ENCODE results near the gene NAA10.
A peak's percentile ranks its signal among the peaks of the same experiment; 100 is the strongest.

Gene NAA10

DNA sequence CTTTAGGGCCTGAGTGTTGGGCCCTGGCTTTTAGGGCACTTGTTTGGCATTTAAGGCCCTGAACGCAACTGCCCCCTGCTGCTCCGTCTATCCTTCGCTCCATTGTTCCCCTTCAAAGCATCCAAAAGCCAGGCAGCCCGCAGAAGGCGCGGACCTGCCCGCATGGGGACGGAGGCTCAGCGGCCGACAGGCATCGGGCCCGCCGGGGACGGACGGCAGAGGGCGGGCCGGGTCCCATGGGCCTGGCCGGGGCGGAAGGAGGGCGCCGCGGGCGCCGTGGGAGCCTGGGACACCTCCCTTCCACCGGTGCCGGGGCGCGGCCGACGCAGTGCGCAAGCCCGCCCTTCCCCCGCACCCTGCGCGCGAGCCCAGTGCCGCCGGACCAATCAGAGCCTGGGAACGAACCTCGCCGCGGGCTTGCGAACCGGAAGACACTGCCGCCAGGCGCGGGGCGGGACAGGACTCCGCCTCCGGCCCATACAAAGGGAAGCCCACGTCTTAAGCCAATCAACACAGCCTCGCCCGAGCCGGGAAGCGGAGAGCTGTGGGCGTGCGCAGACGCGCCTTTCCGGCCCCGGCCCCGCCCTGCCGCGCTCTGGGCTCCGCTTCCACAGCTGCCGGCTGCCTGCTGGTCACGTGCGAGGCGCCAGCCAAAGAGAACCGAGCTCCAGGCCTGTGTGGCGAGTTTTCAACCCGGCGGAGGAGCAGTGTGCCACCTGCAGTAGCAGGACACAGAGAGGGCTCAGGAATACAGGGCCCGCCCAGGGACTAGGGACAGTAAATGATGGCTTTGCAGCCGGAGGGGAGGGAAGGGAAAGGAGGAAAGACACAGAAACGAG is 6.7 kb downstream of the NAA10 start:
- peak; percentile 94 for DNase-seq (ENCODE audit: low read depth)

DNA sequence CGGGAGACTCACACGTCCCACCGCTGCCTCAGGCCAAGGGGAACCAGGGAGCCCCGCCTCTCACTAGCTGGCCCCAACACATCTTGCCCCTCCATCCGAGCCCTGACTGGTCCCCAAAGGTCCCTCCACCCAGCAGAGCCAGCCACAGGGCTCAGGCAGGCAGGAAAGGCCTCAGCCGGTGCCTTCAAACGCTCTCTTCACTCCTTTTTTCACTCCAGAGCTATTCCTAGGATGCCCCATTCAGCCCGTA is 7.2 kb downstream of the NAA10 start:
- no peak for DNase-seq (ENCODE audit: low read depth)

DNA sequence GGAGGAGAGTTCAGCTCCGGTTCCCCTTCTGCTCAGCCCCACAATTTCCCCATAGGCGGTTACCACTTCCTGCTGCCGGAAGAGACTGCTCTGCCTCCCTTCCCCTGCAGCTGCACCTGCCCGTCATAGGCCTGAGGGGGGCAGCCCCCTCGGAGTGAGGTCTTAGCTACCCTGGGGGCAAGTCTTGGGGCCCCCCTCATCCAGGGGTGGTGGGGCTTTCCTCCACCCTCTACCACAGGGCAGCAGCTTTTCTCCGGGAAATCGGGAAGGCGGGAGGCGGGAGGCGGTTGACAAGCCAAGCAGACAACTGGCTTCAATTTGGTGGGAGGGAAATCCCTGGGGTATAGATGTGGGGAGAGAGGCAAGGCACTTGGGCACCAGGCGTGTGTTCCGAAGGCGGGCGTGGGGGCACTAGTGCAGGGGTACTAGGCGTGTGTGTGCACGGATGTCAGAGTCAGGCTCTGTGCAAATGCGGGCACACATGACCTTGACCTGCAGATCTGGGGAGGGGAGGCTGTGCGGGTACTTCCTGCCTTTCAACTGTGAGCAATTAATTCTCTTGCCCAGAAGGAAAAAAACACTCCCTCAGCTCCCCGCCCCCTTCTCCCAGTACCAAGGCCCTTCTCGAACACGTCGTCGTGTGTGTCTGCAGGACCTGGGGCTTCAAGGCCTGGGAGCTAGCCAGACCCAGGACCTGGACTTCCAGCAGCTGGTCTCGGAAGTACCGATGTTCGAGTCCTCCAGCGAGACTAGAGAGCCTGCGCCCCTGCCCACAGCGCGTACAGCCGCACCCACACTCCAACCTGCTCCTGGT is 7.8 kb downstream of the NAA10 start:
- peak; percentile 86 for DNase-seq (ENCODE audit: low read depth)

DNA sequence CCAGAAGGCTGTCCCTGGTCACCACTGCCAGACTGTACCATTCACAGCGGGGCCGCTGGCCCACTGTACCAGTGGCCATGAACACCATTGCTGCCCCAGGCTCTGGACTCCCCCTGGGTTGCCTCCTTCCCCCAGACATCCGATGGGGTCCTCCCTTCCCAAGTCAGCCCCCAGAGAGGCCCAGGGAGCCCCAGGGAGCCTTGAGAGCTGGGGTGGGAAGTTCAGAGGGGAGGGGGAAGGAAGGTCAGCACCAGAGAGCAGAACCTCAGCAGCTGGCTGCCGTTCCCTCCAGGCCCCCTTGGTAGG is 8.3 kb downstream of the NAA10 start:
- DNase-seq (ENCODE audit: low read depth): no peak

DNA sequence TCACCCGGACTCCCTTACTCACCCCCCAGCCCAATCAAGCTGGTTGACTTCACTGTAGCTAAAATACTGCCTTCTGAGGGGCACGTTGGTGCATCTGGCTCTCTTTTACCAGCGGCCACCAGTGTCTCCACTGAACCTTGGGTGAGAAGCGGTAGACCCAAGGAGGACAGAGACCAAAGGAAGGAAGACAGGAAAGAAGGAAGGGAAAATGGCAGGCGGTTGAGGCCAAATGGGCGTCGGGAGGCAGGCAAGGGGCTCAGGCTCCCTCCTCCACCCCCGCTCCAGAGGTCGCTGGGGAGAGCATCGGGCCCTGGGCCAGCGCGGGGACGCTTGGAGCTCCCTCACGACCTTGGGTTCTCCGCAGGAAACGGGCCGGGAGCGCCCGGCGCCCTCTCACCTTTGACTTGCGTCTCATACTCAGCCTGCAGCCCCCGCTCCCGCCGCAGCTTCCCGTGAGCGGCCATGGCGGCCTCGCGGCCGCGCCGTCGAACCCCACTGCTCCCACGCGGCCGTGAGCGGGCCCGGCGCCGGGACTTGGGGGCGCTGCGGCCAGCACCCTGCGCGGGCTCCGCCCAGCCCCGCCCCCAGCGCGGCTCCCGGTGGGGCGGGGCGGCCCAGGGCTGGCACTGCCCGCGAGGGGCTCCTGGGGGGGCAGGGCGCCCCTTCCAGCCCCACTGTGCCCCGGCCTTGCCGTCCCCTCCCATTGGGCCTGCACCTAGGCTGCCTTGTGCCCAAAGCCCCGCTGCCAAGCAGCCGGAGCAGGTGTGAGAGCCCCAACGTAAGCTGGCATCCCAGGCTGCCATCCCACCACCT is 8.9 kb downstream of the NAA10 start, which contains the start of gene ARHGAP4:
Gene ARHGAP4 (minus strand): TSS at position 526 of the 813 bp plus-strand sequence. CDS start 62 bp downstream, at position 464.
- DNase-seq (ENCODE audit: low read depth): peak; percentile 40

DNA sequence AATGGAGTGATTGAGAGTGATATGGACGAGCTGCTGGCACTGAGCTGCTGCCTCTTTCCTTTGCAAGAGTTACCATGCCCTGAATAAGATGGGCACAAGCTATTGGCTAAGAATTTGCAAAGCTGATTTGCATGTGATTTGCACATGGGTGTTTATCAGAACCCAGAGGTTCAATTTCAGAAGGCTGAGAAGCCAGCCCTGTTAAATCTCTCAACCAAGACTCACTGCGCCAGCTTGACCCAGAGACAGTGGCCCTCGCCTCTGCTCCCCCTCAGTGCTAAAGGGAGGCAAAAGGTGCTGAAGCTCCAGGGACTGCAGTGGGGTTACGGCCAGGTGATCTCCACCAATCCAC is 9.5 kb downstream of the NAA10 start:
- no peak for DNase-seq (ENCODE audit: low read depth)

DNA sequence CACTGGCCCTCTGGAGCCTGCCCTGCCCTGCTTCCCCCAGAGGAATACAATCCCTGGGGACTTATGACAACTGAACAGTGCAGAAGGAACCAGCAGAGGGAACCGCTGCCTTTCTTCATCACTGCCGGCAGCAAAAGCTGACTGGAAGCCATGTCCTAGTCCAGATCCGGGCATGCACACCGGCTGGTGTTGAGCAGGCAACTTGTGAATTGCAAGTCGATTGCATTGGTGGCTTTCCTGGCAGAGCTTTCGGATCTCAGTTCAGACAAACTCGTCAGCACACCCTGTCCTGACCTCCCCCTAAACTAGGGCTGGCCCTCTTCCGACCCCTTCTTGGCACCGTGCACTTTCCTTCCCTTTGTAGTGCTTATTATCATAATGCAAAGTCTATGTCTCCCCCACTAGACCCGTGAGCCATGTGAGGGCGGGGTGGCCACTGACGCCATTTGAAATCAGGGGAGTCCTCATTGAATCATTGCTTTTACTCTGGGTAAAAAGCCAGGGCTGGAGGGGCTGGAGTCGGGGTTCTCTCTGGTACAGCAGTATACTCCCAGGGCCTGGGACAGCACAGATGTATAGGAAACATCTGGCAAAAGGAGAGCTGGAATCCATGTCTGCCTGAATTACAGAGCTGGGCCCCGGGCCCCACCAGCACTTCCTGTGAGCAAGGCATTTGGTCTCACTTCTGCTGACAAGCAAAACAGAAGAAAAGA is 10.5 kb downstream of the NAA10 start:
- DNase-seq (ENCODE audit: low read depth): peak; percentile 39

DNA sequence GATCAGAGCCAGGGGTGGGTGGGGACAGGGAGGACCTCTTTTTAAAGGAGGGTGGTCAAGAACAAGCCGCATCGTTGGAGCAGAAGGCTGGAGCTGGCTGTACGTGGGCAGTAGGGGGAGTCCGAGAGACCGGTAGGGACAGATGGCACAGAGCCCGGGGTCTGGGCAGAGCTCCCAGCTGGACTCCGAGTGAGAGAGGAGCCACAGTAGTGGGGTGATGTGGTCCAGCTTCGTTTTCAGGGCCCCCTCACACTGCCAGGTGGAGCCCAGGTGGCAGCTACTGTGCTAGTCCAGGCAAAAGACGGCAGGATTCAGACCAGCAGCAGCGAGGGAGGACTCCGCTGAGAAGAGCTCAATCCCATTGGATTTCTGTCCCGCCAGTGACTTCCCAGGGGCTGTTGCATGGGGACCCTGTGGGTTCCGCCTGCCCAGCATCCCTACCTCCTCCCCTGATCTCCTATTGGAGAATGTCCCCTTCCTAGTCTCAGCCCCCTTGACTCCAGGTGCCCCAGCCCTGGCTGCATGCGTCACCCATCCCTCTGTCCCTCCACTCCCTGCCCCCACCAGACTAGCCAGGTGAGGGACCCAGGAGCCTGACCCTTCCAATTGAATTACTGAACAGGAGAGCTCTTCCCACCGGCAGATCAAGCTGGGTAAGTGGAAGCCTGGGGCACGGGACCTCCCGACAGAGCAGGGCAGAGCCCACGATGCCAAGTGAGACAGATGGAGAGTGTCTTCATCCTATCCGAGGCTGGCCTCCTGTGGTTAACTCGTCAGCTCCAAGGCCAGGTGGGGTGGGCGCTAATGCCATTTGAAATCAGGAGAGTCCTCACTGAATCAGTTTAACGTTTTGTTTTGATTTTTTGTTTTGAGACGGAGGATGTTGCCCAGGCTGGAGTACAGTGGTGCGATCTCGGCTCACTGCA is 11.6 kb downstream of the NAA10 start:
- no peak for DNase-seq (ENCODE audit: low read depth)

DNA sequence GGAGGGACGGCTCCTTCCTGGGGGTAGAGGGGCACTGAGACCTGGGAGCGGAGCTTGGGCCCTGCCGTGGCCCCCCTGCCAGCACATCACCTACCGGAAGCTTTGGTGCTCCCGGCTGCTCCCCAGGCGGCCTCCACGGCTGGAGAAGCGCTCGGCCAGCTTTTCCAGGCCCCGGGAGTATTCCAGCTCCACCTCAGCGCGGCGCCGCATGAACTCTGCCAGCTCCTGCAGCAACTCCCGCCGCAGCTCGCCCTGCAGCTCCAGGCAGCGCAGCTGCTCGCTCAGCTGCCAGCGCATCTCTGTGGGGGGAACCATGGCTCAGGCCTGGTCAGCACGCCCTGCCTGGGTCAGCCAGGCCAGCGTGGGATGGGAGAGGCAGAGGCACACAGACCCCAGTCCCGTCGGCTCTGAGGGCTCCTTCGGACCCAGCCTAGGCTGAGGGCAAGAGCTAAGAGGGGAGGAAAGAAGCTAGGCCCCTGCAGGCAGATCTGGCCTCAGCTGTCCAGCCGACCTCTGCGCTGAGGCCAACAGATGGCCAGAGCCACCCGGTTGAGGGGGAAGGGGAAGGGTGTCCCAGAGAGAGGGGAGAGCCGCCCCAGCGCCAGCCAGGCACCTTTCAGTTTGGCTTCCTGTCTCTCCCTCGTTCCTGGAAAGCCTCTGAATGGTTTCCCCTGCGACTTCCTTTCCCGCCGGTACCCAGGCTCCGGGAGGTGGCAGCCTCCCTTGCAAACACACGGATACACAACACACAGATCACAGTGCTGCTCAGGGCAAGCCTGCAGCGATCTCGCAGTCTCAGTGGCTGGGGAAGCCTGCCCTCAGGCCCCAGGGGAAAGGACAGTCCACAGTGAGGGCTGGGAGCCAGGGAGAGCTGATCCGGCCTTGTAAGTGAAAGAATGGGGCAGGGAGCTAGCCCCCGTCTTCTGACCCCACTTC is 13.1 kb downstream of the NAA10 start:
- DNase-seq (ENCODE audit: low read depth): no peak

DNA sequence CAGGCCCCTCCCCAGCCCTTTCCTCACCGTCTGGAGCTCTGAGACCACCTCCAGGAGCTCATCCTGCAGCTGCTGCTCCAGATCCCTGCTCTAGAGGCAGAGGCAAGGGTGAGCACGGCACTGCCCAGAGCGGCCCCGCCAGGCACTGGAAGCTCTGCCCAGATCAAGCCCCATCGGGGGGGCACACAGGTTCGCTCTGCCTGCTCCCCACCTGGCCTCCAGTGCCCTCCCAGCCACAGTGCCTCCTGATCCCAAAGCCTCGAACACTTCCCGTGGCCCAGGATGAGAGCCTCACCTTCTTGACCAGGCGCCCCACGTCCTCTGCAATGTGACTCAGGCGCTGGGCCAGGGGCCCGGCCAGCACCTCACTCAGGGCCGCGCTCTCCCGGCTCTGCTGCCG is 13.8 kb downstream of the NAA10 start:
- no peak for DNase-seq (ENCODE audit: low read depth)

DNA sequence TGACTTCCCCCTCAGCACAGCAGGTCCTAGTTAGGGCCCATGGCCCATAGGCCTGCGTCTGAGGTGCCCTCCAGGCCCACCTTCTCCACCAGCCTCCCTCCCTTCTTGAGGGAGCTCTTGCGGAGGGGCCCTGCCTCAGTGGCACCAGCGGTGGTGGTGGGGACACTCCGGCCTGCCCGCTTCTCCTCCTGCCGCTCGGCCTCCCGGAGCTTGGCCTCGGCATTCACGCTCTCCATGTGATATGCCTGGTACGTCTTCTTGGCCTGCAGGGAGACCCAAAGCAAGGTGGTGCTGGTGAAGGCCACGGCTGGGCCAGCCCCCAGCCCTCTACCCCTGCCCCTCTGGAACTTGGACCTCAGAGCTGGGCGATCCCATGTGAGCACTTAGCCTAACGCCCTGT is 14.3 kb downstream of the NAA10 start:
- no peak for DNase-seq (ENCODE audit: low read depth)

DNA sequence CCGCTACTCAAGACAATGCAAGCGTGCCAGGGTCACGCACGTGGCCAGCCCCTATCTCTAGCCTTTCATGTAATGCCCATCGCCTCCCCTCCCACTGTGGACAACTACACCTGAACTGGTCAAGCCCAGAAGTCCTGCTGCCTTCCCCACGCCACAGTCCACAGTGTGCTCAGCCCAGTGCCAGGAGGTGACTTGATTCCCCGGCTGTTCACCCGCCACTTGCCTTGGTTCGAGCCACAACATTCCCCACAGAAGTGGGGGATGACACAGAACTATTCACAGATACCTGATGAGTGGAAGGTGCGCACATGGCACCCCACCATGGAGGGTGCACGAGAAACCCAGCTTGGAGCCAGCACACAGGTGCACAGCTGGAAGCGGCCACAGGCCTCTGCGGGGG is 15.6 kb downstream of the NAA10 start:
- no peak for DNase-seq (ENCODE audit: low read depth)

DNA sequence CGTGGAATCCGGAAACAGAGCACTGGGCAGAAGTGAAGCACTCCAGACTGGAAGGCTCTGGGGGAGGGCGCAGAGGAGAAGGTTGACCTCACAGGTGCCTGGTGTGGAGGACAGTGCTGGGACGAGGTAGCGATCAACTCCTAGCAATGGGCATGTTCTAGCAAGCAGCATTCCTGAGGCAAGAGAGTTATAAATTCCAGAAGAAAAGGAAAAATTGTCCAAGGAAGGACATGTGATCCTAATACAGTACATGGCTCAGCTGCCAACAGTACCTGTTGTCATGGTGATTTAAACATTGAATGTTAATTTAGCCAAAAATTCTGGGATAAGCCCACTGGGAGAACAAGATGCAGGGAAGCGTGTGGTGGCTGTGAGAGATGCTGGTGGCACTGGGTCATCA is 17.0 kb downstream of the NAA10 start:
- no peak for DNase-seq (ENCODE audit: low read depth)

DNA sequence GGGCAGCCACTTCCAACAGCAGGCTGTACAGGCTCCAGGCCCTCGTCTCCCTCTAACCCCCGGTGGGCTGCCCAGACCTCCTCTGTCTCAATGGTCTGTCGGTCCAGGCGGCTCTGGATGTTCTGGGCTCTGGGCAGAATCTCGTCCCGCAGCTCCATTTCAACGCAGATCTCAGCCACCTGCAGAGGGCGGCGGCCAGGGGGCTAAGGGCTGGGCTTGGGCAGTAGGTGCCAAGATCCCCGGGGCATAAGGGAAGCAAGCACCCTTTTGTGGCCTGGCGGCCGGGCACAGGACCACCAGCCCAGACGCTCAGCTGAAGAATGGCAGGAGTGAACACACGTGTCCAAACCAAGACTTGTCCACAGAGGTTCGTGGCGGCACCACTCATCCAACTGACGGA is 21.1 kb downstream of the NAA10 start:
- DNase-seq (ENCODE audit: low read depth): no peak

DNA sequence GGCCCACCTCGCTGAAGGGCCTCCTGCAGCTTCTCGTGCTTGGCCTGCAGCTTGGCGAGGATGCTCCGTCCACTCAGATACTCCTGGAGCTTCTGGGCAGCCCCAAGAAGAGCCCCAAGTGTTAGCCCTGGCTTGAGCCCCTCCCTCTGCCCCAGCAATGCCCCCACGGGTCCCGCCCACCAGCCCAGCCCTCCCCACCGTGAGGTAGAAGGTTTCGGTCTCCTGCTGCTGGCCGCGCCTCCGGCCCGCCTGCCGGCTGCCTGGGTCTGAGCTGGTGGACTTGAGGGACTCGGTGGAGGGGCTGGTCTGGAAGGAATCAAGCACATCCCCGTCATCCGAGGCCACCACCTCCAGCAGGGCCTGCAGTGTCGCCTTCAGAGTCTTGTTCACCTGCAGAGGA is 21.6 kb downstream of the NAA10 start:
- no peak for DNase-seq (ENCODE audit: low read depth)

DNA sequence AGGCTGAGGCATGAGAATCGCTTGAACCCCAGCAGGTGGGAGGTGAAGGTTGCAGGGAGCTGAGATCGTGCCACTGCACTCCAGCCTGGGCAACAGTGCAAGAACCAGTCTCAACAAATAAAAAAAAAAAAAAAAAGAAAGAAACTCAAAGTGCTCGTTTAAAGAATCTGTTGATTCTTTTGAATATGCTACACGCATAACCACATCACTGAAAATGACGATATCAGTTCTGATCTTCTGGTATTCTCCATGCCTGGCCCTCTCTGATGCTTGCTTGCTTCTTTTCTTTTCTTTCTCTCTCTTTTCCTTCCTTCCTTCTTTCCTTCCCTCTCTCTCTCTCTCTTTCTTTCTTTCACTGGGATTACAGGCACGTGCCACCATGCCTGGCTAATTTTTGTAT is 23.0 kb downstream of the NAA10 start:
- no peak for DNase-seq (ENCODE audit: low read depth)

DNA sequence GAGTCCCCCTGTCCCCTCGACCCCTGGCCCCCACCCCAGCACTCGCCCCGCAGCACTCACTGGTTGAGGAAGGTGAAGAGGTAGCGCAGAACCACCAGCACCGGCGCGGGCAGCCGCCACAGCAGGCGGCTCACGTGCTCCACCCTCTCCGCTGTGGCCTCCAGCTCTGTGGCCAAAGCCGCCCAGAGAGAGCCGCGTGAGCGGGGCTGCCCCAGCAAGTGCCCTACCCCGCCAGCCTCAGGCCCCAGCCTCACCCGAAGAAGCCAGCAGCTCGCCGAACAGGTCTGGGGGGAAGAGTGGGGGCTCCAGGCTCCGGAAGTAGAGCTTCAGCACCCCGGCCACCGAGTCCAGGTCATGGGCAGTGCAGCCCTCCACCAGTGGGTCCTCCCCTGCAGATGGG is 24.4 kb downstream of the NAA10 start:
- no peak for DNase-seq (ENCODE audit: low read depth)

DNA sequence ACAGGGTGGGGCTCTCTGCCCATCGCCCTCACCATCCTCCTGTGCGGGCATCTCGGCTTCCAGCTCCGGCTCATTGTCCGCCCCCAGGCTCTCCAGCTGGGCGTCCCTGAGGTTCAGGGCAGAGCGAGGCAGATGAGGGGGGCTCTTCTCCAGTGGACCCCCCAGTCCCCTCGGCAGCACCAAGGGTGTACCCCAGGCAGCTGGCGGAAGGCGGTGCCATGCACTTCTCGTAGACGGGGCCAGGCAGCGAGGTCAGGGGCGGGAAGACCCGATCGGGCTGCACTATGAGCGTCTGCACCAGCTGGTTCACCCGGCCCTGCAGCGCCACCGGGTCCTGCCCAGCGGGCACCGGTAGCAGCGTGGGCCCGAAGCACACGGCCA is 24.9 kb downstream of the NAA10 start:
- DNase-seq (ENCODE audit: low read depth): no peak

DNA sequence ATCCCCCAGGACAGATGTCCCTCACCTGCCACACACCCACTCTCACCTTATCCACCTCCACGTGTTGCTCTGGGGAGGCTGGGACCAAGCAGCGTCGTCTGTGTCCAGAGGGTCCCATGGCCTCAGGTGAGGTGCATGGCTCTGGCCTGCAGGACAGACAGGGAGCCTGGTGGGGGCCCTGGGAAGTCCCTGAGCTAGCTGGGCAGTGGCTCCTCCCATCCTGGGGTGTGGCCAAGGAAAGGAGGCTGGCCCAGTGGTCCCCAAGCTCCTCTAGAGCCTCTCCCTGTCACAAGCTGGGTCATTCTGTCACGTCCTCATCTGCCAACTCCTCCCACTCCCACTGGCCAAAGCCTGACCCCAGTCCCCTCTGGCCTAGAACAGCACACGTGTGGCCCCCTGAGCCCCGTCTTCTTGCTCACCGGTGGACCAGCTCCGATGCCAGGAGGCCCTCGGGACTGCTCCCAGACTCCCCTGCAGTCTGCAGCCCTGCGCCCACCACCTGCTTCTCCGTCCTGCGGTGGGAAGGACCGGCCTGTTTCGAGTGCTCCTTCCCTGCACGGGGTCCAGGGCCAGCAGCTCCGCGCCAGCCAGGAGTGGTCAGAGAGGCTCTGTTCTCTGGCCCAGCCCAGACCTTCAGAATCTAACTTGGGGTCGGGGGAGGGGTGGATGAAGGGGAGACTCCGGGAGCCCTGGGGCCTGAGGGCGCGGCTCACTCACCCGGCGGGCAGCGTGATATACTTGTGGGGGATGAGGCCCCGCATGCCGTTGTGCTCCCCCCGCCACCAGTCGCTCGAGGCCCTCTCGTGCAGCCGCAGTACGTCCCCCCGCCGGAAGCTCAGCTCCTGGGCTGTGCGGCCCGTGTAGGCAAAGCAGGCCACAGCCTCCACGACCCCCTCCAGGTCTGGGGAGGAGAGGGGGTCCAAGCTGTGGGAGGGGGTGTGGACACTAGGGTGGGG is 25.5 kb downstream of the NAA10 start:
- no peak for DNase-seq (ENCODE audit: low read depth)

Measured in T-helper 22 cell (primary cell).